ENCODE measurements around the gene FAM120A.

GRCh38 chr9:93468763-93469456 lies 17.4 kb downstream of the FAM120A start:
- TF ChIP-seq CTCF (IDR thresholded peaks at IDR 0.05) (no peak), POLR2A (IDR thresholded peaks at IDR 0.05) (no peak), EP300 (IDR thresholded peaks at IDR 0.05) (no peak)

Data from upper lobe of left lung (tissue), 4 donors.